GM21381 (cell line): Measurements from ENCODE around the gene SMPD3.
A peak's percentile ranks its signal among the peaks of the same experiment; 100 is the strongest.

Experiments
- ATAC-seq: cut with Tn5 transposase; IDR thresholded peaks from one replicate; pipeline ENCODE4 v1.9.1; 2021; ENCODE audit warnings: mild to moderate bottlenecking, moderate library complexity; ENCODE audit not compliant: unreplicated experiment

Gene SMPD3

GRCh38 chr16:68371706-68372380, 76.5 kb downstream of the SMPD3 start:
- ATAC-seq: no peak

GRCh38 chr16:68371276-68371651, 77.0 kb downstream of the SMPD3 start:
- ATAC-seq: no peak

- no peak for ATAC-seq
Observed at GRCh38 chr16:68370581-68371275, 77.6 kb downstream of the SMPD3 start.

GRCh38 chr16:68369697-68370580, 78.4 kb downstream of the SMPD3 start:
- peak; percentile 57 for ATAC-seq

- no peak for ATAC-seq
Observed at GRCh38 chr16:68369168-68369567, 79.1 kb downstream of the SMPD3 start.

- ATAC-seq: no peak
Observed at GRCh38 chr16:68368301-68368888, 79.9 kb downstream of the SMPD3 start.

GRCh38 chr16:68367891-68368290, 80.4 kb downstream of the SMPD3 start:
- ATAC-seq: no peak

GRCh38 chr16:68367440-68367839, 80.9 kb downstream of the SMPD3 start:
- ATAC-seq: no peak

- ATAC-seq: no peak
Observed at GRCh38 chr16:68367030-68367429, 81.3 kb downstream of the SMPD3 start.

GRCh38 chr16:68366062-68366461, 82.2 kb downstream of the SMPD3 start:
- ATAC-seq: no peak

- no peak for ATAC-seq
Observed at GRCh38 chr16:68365167-68365817, 83.0 kb downstream of the SMPD3 start.

GRCh38 chr16:68364561-68364998, 83.7 kb downstream of the SMPD3 start:
- ATAC-seq: no peak

GRCh38 chr16:68363658-68364521, 84.4 kb downstream of the SMPD3 start:
- no peak for ATAC-seq

GRCh38 chr16:68362947-68363657, 85.2 kb downstream of the SMPD3 start:
- ATAC-seq: no peak

- ATAC-seq: no peak
Observed at GRCh38 chr16:68362262-68362913, 85.9 kb downstream of the SMPD3 start.

GRCh38 chr16:68361485-68361884, 86.8 kb downstream of the SMPD3 start:
- ATAC-seq: no peak

- no peak for ATAC-seq
Observed at GRCh38 chr16:68360956-68361355, 87.4 kb downstream of the SMPD3 start.

GRCh38 chr16:68360547-68360946, 87.8 kb downstream of the SMPD3 start:
- ATAC-seq: no peak
